Measurements from ENCODE around the gene VIT.

DNA sequence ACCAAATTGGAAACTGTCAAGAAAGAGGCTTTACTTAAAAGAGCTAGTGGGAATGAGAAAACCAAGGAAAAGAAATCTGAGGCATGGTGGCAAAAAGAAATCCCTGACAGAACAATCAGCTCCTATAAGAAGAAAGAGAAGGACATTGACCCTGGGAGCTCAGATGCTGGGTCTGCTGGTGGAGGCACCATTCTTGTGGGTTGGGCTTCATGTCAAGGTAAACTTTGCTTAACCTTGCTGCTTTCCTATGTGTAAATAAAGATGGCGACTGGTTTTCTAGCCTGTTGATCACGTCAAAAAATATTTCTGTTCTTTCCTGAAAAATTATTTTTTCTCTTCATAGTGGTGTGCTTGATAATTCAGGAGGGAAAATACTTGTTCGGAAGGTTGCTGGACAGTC lies 58.1 kb downstream of the VIT start:
- TF ChIP-seq, protein P1, sequence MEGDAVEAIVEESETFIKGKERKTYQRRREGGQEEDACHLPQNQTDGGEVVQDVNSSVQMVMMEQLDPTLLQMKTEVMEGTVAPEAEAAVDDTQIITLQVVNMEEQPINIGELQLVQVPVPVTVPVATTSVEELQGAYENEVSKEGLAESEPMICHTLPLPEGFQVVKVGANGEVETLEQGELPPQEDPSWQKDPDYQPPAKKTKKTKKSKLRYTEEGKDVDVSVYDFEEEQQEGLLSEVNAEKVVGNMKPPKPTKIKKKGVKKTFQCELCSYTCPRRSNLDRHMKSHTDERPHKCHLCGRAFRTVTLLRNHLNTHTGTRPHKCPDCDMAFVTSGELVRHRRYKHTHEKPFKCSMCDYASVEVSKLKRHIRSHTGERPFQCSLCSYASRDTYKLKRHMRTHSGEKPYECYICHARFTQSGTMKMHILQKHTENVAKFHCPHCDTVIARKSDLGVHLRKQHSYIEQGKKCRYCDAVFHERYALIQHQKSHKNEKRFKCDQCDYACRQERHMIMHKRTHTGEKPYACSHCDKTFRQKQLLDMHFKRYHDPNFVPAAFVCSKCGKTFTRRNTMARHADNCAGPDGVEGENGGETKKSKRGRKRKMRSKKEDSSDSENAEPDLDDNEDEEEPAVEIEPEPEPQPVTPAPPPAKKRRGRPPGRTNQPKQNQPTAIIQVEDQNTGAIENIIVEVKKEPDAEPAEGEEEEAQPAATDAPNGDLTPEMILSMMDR (conservative IDR thresholded peaks at IDR 0.05 in 1 of 2, IDR thresholded peaks at IDR 0.05 in 1 of 2; ENCODE audit: low read depth in 1 of 2, low read length in 2 of 2), result no peak
- TF ChIP-seq EZH2 (IDR thresholded peaks at IDR 0.05; ENCODE audit: low read length, missing control alignments), result no peak
